HG02840 (cell line): ENCODE results near the gene ECSIT.
"Not testable (repeated sequence)": the region's sequence is repeated elsewhere in the genome, so short reads cannot be mapped to it uniquely, and the experiment has no call there.

ENCODE experiments used
- ATAC-seq: cut with Tn5 transposase; IDR thresholded peaks from one replicate; pipeline ENCODE4 v1.9.1; 2021; ENCODE audit warnings: mild to moderate bottlenecking, moderate library complexity, moderate number of reproducible peaks; ENCODE audit not compliant: unreplicated experiment, low FRiP score

The ECSIT gene, protein sequence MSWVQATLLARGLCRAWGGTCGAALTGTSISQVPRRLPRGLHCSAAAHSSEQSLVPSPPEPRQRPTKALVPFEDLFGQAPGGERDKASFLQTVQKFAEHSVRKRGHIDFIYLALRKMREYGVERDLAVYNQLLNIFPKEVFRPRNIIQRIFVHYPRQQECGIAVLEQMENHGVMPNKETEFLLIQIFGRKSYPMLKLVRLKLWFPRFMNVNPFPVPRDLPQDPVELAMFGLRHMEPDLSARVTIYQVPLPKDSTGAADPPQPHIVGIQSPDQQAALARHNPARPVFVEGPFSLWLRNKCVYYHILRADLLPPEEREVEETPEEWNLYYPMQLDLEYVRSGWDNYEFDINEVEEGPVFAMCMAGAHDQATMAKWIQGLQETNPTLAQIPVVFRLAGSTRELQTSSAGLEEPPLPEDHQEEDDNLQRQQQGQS

GRCh38 chr19:11528551-11529341, at the start of gene ECSIT:
Gene ECSIT, minus strand, starts transcription at chr19:11529134. Its CDS starts 9,964 bp downstream, at chr19:11519170.
- peak; percentile 98 for ATAC-seq

DNA sequence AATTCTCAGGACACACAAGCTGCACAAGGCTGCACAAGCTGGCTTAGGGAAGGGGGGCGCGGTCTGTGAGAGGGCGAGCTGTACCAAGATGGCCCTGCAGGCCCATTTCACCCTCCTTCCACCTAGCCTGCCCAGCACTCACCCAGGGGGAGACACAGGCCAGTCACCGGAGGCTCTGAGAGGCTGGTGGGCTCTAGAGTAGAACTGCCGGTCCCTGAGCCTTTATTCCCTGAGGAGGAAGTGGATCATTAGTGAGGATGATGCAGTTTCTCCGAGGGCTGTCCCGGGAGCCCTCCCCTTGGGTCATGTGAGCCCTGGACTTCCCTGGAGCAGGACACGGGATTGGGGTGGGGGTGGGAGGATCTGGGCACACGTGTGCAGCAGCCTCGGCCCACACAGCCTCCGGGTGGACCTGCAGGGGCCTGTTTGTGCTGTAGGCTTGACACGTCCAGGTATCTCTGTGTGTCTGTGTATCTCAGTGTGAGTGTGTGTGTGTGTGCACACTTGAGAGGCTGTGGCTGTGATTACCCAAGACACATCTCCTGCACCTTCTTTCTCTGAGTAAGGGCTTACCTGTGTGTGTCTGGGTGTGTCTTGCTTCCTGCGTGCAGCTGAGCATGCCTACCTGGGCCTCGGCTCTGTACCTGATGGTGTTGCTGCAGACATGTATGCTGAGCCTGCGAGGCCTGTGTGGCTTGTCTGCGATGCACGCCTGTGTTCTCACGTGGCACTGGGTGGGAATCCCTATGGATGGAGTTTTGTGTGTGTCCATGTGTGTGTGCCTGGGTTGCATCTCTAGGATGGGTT, 48.7 kb upstream of the ECSIT start, which contains the start of gene ACP5:
TSS of gene ACP5 (minus strand) at position 195 of the 807 bp plus-strand sequence. CDS start 328 bp downstream, outside the sequence.
- no peak for ATAC-seq

DNA sequence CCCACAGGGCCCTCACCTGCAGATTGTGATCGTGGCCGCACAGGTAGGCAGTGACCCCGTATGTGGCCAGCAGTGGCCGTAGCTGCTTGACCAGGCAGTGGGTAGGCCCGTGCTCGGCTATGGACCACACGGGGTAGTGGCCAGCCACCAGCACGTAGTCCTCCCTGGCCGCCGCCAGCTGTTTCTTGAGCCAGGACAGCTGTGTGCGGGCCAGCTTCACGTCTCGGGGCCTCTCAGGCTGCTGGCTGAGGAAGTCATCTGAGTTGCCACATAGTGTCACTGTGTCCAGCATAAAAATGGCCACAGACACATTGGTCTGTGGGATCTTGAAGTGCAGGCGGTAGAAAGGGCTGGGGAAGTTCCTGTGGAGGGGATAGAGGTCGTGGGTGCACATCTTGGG, 47.3 kb upstream of the ECSIT start:
- no peak for ATAC-seq

DNA sequence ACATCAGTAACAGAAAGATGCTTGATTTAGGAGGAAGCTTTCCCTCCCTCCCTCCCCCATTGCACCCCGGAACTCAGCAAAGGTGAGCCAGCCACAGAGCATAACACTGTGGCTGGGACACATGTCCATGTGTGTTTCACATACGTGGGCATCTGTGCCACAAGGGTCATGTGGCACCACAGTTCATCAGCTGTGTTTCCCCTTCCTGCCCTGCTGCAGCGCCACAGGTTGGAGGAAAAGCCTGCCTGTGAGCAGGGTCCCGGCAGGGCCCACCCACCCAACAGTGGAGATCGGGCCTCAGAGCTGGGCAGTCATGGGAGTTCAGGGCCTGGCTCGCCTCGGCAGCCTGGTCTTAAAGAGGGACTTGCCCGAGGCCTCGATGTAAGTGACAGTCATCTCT, 45.8 kb upstream of the ECSIT start:
- ATAC-seq: no peak

DNA sequence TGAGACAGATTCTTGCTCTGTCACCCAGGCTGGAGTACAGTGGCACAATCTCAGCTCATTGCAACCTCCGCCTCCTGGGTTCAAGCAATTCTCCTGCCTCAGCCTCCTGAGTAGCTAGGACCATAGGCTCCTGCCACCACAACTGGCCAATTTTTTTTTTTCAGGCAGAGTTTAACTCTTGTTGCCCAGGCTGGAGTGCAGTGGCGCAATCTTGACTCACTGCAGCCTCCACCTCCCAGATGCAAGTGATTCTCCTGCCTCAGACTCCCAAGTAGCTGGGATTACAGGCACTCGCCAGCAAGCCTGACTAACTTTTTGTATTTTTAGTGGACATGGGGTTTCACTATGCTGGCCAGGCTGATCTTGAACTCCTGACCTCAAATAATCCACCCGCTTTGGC, 44.8 kb upstream of the ECSIT start:
- not testable (repeated sequence) for ATAC-seq

DNA sequence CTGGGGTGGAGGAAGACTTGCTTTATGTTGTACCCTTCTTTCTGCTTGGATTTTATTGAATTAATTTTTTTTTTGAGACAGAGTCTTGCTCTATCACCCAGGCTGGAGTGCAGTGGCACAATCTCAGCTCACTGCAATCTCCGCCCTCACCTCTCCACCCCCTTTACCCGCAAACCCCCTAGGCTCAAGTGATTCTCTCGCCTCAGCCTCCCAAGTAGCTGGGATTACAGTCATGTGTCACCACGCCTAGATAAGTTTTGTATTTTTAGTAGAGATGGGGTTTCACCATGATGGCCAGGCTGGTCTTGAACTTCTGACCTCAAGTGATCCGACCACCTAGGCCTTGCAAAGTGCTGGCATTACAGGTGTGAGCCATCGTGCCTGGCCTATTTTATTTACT, 44.4 kb upstream of the ECSIT start:
- not testable (repeated sequence) for ATAC-seq

DNA sequence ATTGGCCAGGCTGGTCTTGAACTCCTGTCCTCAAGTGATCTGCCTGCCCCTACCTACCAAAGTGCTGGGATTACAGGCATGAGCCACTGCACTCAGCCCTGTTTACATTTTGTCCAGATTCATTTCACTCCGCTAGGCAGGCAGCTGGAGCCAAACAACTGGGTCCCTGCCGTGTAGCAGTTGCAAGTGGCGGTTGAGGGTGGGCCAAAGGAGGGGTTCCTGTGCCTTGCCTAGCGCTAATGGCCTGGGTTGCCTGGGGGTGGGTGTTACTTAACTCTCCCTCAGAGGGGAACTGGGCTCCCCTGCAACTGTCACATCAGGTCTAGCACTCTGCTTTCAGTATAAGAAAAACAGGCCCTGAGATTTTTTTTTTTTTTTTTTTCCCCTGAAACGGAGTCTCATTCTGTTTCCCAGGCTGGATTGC, 41.1 kb upstream of the ECSIT start:
- ATAC-seq: no peak

- no peak for ATAC-seq
Measured at GRCh38 chr19:11566164-11566563, 37.2 kb upstream of the ECSIT start.

- not testable (repeated sequence) for ATAC-seq
Measured at GRCh38 chr19:11565649-11565980, 36.7 kb upstream of the ECSIT start.

DNA sequence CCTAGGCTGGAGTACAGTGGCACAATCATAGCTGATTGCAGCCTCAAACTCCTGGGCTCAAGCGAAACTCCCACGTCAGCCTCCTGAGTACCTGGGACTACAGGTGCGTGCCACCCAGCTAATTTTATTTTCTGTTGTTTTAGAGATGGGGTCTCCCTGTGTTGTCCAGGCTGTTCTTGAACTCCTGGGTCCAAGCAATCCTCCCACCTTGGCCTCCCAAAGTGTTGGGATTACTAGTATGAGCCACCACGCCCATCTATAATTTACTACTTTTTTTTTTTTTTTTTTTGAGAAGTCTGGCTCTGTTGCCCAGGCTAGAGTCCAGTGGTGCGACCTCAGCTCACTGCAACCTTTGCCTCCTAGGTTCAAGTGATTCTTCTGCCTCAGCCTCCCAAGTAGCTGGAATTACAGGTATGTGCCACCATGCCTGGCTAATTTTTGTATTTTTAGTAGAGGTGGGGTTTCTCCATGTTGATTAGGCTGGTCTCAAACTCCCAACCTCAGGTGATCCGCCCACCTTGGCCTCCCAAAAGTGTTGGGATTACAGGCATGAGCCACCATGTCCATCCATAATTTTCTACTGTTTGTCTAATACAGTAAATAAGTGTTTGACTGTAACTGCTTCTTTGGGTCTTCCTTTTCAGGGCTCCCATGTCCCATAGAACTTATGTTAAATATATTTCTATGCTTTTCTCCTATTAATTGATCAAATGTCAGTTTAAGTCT, 35.3 kb upstream of the ECSIT start:
- not testable (repeated sequence) for ATAC-seq

DNA sequence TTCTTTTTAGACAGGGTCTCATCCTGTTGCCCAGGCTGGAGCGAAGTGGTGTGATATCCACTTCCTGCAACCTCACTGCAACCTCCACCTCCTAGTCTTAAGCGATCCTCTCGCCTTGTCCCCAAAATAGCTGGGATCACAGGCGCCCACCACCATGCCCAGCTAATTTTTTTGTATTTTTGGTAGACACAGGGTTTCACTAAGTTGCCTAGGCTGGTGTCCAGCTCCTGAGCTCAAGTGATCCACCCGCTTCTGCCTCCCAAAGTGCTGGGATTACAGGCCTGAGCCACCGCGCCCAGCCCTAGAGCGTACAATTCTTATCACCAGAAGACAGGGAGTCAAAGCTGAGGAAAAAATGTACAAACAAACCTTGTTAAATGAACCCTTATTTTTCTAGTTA, 34.6 kb upstream of the ECSIT start:
- ATAC-seq: no peak

GRCh38 chr19:11560404-11561051, 31.6 kb upstream of the ECSIT start:
- no peak for ATAC-seq

DNA sequence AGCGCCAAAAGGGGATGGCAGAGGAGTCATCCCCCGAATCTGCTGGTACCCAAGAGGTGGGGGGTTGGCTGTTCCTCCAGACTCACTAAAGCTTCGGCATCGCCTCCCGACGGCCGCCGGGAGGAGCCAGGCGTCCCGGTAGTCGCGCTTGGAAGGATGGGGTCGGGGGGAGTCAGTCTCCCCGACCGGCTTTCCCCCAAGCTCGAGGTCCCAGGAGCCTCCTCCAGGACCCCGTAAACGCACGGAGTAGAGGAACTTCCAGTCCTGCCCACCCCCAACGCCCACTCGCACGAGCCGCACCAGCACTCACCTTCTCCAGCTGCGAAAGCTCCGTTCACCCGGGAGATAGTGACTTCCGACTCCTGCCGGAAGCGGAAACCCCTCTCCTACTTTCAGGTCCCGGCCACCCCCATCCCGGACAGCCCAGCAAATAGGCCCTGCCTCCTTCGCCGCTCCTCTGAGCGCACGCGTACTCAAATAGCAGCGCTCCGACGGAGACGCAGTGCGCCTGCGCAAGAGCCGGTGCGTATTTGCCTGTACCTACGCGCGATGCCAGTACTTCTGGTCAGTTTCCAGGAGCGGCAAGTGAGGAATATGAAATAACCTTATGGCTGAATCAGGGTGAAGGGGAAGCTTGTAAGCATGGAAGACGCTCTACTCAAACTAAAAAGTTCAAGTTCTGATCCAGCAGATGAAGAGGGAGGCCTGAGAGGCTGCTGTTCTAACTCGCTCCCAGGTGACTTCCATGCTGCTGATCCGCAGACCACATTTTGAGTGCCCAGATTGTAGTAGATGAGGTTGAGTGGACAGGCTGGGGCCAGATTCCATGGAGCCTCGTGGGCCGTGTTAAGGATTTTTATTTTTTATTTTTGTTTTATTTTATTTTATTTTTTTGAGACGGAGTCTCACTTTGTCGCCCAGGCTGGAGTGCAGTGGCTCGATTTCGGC, 30.2 kb upstream of the ECSIT start, which contains the start of gene ELOF1:
TSS of gene ELOF1 (minus strand) at position 350 of the 948 bp plus-strand sequence. CDS start 4,883 bp downstream, outside the sequence.
- ATAC-seq: peak; percentile 84

GRCh38 chr19:11556634-11557420, 27.9 kb upstream of the ECSIT start:
- ATAC-seq: no peak

DNA sequence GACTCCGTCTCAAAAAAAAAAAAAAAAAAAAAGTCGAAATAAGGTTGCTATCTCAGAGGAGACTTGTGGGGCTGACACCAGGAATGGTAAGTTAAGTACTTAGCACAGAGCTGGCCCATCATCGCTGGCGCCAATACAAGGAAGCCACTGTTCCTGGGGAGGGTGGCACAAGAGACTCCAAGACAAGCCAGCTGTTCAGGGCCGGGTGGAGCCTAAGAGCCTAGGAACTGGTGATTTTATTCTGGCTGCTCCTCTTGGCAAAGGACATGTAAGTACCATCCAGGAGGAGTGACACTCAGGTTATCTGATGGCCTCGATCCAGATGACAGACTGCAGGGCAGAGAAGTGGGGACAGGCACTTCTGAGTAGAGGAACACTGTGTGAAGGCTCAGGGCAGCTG, 26.3 kb upstream of the ECSIT start:
- ATAC-seq: no peak

- no peak for ATAC-seq
Measured at GRCh38 chr19:11554160-11554559, 25.2 kb upstream of the ECSIT start.

- no peak for ATAC-seq
Measured at GRCh38 chr19:11552666-11553372, 23.9 kb upstream of the ECSIT start.
